KMS-11 (cell line): ENCODE measurements around the gene SCGB3A2.

Experiments
- H2AFZ ChIP-seq: fragments of 200-600 bp; sonication (generic); 2 replicates; pipeline ENCODE4 v1.6.1; 2016; ENCODE audit warnings: antibody characterized with exemption, mixed run types, low read depth
- H3K27ac ChIP-seq: fragments of 200-600 bp; sonication (generic); 2 replicates; pipeline ENCODE4 v1.6.1; 2016; ENCODE audit warnings: mild to moderate bottlenecking, mixed run types
- H3K27me3 ChIP-seq: fragments of 200-600 bp; sonication (generic); 2 replicates; pipeline ENCODE4 v1.6.1; 2017; ENCODE audit warnings: mild to moderate bottlenecking, low read depth, mixed run types, moderate library complexity; ENCODE audit not compliant: insufficient read depth
- H3K36me3 ChIP-seq: fragments of 200-600 bp; sonication (generic); 2 replicates; pipeline ENCODE4 v1.6.1; 2017; ENCODE audit warnings: mild to moderate bottlenecking, mixed run types; ENCODE audit not compliant: insufficient read depth
- H3K4me1 ChIP-seq: fragments of 200-600 bp; sonication (generic); 2 replicates; pipeline ENCODE4 v1.6.1; 2016; ENCODE audit warnings: mild to moderate bottlenecking, low read depth, mixed run types; ENCODE audit not compliant: poor library complexity, severe bottlenecking
- H3K4me2 ChIP-seq: fragments of 200-600 bp; sonication (generic); 2 replicates; pipeline ENCODE4 v1.7.0; 2016; ENCODE audit warnings: mild to moderate bottlenecking, mixed run types
- H3K4me3 ChIP-seq: fragments of 200-600 bp; sonication (generic); IDR thresholded peaks from 2 replicates; pipeline ENCODE4 v1.6.1; 2017; ENCODE audit warnings: low read depth, low read length, mixed read lengths; ENCODE audit not compliant: insufficient read depth
- H3K79me2 ChIP-seq: fragments of 200-600 bp; sonication (generic); 2 replicates; pipeline ENCODE4 v1.6.1; 2016; ENCODE audit warnings: low read depth, mixed run types; ENCODE audit not compliant: insufficient read depth
- H3K9ac ChIP-seq: fragments of 200-600 bp; sonication (generic); 2 replicates; pipeline ENCODE4 v1.6.1; 2016; ENCODE audit warnings: mild to moderate bottlenecking, mixed run types
- H4K20me1 ChIP-seq: fragments of 200-600 bp; sonication (generic); 2 replicates; pipeline ENCODE4 v1.6.1; 2016; ENCODE audit warnings: mild to moderate bottlenecking, mixed run types; ENCODE audit not compliant: insufficient read depth
- TF ChIP-seq, protein P1 (sequence below): fragments of 200-600 bp; sonication (generic); conservative IDR thresholded peaks from 2 replicates; pipeline ENCODE4 v1.6.1; 2017; ENCODE audit warnings: low read depth, mild to moderate bottlenecking, antibody characterized with exemption, low read length, moderate library complexity, mixed read lengths

The SCGB3A2 gene

DNA sequence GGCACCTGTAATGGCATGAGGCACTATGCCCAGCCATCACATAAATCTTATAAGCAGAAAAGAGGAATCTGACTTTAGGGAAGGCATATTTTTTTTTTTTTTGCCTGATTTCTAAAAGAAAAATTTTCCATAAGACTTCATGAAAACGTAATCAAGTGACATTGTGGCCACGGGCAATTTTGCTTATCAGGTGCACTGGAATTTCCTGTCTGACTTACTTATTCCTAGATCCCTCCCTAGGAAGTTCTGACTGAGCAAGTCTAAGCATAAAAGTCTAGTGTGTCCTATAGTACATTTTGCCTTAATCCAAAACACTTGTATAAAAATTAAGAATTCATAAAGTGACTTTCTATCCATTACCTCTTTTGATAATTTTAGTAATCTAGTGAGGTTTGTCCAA, 15.3 kb downstream of the SCGB3A2 start:
- H3K4me2 ChIP-seq: no peak overlapping the region
- no peaks in the 10 kb centered on the region for H3K4me1 ChIP-seq
- H4K20me1 ChIP-seq: no peaks in the 10 kb centered on the region
- no peaks in the 10 kb centered on the region for H3K79me2 ChIP-seq
- no peak overlapping the region for H3K27ac ChIP-seq
- no peak overlapping the region for H3K9ac ChIP-seq
- H3K4me3 ChIP-seq: no peak overlapping the region
- H3K36me3 ChIP-seq: no peaks in the 10 kb centered on the region
- H3K27me3 ChIP-seq: no peaks in the 10 kb centered on the region
- no peak overlapping the region for H2AFZ ChIP-seq
- TF ChIP-seq, protein P1, sequence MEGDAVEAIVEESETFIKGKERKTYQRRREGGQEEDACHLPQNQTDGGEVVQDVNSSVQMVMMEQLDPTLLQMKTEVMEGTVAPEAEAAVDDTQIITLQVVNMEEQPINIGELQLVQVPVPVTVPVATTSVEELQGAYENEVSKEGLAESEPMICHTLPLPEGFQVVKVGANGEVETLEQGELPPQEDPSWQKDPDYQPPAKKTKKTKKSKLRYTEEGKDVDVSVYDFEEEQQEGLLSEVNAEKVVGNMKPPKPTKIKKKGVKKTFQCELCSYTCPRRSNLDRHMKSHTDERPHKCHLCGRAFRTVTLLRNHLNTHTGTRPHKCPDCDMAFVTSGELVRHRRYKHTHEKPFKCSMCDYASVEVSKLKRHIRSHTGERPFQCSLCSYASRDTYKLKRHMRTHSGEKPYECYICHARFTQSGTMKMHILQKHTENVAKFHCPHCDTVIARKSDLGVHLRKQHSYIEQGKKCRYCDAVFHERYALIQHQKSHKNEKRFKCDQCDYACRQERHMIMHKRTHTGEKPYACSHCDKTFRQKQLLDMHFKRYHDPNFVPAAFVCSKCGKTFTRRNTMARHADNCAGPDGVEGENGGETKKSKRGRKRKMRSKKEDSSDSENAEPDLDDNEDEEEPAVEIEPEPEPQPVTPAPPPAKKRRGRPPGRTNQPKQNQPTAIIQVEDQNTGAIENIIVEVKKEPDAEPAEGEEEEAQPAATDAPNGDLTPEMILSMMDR: no peak

DNA sequence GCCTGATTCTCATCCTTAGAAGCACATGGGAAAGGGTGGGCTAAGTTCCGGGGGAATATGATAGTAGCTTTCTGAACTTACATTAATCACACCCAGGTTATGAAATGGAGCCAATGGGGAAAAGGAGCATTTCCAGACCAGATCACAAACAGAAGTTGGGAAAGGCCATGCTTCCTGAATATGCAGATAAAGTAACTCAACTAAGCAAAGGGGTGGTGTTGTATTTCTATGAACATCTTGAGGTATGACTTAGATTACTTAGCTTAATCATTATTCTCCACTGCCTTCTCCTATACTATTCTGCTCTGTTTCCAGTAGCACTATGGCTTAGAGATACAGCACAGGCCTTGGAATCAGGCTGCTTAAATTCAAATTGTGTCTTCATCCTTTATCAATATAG, 17.4 kb downstream of the SCGB3A2 start:
- H3K4me2 ChIP-seq: no peak overlapping the region

GRCh38 chr5:147898875-147899401, 20.4 kb downstream of the SCGB3A2 start:
- Histone ChIP-seq H3K27me3 (no peaks in the 10 kb centered on the region), H3K36me3 (no peaks in the 10 kb centered on the region), H3K79me2 (no peaks in the 10 kb centered on the region), H3K4me3 (no peak overlapping the region), H3K27ac (no peak overlapping the region), H3K4me1 (no peaks in the 10 kb centered on the region), H3K9ac (no peak overlapping the region), H3K4me2 (no peak overlapping the region), H2AFZ (no peak overlapping the region), H4K20me1 (no peaks in the 10 kb centered on the region)
- TF ChIP-seq, protein P1: no peak

More for the DNA sequence above, 17.4 kb downstream of the SCGB3A2 start:
- Histone ChIP-seq H3K79me2 (no peaks in the 10 kb centered on the region), H4K20me1 (no peaks in the 10 kb centered on the region), H3K9ac (no peak overlapping the region), H3K27ac (no peak overlapping the region), H2AFZ (no peak overlapping the region), H3K4me1 (no peaks in the 10 kb centered on the region), H3K36me3 (no peaks in the 10 kb centered on the region), H3K27me3 (no peaks in the 10 kb centered on the region), H3K4me3 (no peak overlapping the region)
- TF ChIP-seq, protein P1: no peak

GRCh38 chr5:147901599-147902039, 23.1 kb downstream of the SCGB3A2 start:
- no peak overlapping the region for H2AFZ ChIP-seq
- no peak overlapping the region for H3K4me3 ChIP-seq
- H3K27me3 ChIP-seq: no peaks in the 10 kb centered on the region
- H3K36me3 ChIP-seq: no peaks in the 10 kb centered on the region
- TF ChIP-seq, protein P1: no peak
- no peaks in the 10 kb centered on the region for H3K79me2 ChIP-seq
- no peaks in the 10 kb centered on the region for H4K20me1 ChIP-seq
- H3K4me2 ChIP-seq: no peak overlapping the region
- H3K9ac ChIP-seq: no peak overlapping the region
- H3K4me1 ChIP-seq: no peaks in the 10 kb centered on the region
- no peak overlapping the region for H3K27ac ChIP-seq
